ENCODE results near the gene EFCAB8.
"Not testable (repeated sequence)": the region's sequence is repeated elsewhere in the genome, so short reads cannot be mapped to it uniquely, and the experiment has no call there.

Gene EFCAB8

DNA sequence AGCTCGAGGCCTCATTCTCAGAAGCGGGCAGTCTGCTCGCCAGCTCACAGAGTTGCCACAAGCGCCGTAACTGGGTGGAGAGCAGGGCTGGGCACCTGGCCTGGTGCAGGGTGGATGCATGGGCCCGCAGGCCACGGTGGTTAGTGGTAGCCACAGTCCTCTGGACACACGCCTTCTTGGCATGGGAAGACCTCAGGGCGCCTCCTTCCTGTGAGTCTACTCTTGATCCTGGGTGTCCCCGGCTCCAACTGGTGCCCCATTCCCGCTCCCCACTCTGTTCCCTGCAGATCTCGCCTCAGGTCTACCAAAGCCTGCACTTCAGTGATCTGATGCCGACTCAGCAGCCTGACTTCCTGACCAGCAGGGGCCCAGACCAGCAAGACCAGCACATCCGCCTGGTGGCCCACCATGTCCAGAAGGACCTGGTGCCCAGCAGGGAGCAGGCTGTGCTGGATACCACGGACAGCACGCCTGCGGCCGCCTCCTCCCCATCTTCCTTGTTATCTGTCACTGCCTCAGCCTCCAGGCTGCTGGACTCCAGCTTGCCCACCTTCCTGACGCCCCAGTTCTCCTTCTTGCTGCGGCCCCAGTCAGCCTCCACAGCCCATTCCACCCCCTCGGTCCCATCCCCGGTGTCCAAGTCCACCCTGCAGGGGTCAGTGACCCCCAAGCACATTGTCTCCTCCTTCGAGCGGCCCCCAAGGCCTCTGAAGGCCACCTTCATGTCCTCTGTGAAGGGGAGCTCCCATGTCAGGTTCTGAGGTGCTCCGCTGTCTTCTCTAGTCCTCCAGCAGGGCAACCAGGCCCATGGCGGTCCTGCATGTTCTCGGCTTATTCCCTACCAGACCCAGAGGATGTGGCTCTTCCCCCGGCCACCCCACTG is 102.4 kb downstream of the EFCAB8 start:
- DNase-seq = no peak

DNA sequence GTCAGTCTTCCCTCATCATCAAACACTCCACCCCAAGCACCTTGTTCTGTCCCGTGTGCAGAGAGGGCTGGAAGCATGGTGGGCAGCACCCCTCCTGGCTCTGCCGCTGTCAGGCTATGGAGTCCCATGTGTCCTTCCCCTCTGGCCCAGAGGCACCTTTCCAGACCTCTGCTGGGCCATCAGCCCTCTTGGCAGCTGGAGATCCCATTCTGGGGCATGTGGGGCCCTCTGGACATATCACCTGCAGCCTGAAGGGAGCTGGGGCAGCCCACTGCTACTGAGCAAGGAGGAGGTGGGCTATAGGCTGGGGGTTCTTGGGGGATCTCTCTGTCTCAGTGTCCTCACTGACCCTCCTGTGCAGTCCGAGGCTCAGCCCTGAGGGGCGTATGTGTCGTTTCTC is 103.3 kb downstream of the EFCAB8 start:
- DNase-seq = no peak

DNA sequence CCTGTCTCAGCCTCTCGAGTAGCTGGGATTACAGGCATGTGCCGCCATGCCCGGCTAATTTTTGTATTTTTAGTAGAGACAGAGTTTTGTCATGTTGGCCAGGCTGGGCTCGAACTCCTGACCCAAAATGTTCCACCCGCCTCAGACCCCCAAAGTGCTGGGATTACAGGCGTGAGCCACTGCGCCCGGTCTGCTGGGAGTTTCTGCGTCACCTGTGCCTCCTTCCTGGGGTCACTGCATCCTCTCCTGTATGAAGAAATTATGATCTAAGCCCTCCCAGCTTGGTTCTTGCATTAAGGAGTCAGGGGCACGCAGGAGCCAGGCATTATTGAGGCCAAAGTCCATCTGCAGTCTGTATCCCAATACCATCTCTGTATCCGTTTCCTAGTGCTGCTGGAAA is 103.9 kb downstream of the EFCAB8 start:
- not testable (repeated sequence) for DNase-seq

DNA sequence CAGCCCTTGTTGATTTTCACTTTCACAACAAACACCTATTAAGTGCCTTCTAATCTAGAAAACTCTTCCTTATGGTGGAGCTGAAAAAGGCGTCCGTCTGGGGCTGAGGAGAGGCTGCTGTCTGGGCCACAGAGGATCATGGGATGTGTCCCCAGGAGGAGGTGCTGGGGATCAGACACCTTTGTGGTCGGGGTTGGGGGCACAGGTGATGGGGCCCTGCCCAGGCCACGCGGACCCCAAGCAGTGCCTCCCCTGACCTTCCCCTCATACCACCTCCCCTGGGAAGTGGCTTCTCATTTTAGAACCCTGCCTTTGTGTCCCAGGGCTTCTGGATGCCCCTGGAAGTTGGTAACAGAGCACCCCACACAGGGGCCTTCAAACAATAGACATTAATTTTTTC is 104.5 kb downstream of the EFCAB8 start:
- DNase-seq = no peak

DNA sequence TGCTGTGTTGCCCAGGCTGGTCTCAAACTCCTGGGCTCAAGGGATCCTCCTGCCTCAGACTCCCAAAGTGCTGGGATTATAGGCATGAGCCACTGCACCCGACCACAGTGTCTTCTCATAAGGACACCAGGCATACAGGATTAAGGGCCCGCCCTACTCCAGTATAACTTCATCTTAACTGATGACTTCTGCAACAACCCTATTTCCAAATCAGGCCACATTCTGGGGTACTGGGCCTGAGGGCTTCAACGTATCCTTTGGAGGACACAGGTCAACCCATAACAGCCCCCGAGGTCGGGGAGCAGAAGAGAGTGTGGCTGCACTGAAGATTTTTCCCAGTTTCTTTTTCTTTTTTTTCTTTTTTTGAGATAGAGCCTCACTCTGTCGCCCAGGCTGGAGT is 105.9 kb downstream of the EFCAB8 start:
- no peak for DNase-seq

DNA sequence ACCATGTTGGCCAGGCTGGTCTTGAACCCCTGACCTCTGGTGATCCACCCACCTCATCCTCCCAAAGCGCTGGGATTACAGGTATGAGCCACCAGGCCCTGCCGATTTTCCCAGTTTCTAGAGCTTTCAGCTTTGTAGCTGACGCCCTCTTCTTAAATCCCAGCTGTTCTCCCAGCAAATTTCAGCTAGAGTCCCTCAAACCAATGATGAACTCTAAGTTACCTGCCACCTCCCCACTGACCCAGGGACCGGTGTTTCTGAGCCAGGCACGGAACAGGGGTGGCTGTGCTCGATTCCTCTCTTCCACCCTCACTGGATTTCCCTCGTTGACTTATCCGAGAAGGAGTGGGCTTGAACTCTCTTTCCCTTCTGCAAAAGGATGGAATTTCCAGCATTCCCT is 106.4 kb downstream of the EFCAB8 start:
- no peak for DNase-seq

DNA sequence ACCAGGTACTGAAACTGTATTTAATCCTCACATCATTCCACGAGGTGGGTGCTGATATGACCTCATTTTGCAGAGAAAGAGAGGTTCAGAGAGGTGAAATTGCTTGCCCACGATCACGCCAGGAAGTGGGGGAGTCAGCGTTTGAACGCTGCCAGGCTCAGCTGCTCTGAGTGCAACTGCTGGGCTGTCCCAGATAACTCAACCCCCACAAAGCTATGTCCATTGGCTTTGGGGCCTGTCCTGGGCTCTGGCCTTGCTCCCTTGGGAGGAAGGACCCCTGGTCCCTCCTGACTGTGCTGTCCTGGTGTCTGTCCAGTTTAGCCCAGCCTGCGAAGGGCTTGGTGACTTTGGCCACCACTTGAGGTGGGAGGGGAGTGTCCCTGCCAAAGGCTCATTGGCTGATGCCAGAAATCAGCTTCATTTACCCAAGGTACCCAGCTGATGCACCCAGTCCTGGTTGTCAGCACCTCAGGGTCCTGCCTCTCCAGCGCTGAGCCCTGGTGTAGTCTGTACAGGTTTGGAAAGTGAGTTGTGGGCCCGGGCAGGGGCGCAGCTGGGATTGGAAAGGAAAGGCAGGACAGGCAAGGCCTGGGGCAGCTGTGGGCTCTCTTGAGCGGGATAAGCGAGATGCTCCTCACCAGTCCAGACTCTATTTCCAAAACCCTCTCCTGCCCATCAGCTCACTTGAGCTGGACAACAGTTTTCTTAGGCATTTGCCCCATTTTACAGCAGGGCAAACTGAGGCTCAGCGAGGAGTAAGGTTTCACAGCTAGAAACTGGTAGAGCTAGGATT is 107.1 kb downstream of the EFCAB8 start:
- peak; percentile 21 to 49 for DNase-seq

DNA sequence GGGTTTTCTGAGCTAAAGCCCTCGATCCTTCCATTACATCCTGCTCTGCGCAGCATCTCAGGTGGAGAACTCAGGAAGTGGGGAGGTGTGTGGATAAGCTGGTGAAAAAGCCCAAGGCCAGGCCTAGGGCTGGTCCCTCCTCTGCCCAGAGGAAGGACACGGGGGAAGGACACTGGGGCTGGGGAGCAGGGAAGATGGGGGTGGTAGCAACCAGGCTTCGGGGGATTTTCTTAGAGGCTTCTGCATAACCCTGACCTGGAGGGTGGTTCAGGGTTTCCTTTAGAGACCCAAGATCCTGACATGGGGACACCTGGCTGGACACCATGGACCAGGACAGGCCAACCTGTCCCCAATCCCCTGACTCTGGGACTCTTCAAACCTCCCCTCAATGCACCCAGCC is 107.7 kb downstream of the EFCAB8 start:
- no peak for DNase-seq

DNA sequence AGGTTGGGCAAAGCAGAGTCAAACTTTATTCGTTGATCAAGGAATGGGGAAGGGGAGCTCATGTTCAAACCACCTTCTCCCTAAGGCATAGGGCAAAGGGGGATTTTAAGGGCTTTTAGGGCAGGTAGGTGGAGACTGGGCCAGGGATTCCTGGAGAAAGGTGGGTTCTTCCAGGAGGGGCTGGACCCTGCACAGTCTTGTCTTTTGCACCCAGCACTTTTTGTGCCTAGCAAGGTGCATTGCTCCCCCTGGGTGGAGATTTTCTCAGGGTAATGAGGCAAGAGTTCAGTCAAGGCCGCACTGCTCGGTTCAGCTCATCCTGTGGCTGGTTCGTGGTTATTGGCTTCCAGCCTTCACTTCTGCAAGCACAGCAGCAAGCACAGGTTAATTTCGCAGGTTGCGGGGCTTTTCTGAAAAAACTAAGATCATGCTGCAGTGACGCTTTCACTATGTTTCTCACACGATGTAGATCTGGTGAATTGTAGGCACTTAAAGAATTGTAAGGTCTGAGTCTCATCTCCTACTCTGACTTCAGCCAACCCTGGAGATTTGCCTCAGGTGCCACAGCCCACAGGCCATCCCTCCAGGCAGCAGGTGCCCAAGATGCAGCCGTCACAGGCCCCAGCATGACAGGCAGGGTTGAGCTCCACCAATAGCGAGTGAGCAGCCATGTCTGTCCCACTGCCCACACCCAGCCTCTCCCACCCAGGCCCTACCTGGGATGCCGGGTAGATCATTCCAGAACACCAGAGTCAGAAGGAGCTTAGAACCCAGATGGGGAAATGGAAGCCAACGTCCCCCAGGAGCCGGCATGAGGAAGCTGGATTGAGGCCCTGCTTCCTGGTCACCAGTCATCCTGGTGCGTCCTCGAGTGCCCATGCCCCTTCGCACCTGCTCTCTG is 108.4 kb downstream of the EFCAB8 start:
- peak; percentile 46 to 71 for DNase-seq

DNA sequence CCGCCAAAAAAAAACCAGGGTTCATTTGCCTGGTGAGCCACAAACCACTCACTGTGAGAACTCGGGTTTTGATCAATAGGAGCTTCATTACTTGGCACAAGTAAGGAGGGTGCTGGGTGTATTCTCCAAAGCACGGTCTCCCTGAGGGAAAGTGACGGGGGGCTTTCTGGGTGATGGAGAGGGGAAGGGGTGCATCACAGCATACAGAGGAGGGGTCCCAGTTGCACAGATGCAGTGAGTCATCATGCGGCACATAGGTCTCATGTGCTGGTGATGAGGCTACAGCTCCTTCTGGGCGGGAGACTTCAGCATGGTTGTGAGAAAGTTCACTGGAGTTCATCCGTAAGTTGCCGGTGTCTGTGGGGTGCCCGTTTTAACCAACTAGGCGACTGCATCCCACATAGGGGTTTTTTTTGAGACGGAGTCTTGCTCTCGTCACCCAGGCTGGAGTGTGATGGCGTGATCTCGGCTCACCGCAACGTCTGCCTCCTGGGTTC is 109.3 kb downstream of the EFCAB8 start:
- peak; percentile 47 to 69 for DNase-seq

DNA sequence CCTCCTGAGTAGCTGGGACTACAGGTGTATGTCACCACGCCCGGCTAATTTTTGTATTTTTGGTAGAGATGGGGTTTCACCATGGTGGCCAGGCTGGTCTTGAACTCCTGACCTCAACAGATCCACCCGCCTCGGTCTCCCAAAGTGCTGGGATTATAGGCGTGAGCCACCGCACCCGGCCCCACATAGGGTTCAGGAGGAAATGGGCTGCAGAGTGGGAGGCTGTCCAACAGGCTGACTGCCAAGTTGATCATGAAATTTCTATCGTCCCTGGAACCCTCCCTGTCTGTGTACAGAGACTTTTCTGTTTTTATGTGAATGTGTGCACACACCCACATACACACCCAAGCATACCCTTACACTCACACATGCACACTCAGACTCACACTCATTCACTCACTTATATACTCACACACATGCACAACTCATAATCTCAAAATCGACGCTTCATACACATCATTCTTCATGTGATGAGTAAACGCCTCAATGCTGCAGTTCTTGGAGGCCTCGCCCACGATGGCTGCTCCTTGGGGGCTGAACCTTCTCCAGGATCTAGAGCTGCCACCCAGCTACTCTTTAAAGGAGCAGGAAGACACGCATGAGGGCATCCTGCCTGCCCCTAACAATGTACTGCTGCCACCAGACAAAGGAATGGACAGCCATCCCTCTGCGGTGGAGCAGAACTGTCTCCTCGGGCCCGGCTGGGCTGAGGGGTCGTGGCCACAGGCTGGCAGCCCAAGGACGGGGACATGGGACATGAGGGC is 109.9 kb downstream of the EFCAB8 start:
- no peak for DNase-seq

DNA sequence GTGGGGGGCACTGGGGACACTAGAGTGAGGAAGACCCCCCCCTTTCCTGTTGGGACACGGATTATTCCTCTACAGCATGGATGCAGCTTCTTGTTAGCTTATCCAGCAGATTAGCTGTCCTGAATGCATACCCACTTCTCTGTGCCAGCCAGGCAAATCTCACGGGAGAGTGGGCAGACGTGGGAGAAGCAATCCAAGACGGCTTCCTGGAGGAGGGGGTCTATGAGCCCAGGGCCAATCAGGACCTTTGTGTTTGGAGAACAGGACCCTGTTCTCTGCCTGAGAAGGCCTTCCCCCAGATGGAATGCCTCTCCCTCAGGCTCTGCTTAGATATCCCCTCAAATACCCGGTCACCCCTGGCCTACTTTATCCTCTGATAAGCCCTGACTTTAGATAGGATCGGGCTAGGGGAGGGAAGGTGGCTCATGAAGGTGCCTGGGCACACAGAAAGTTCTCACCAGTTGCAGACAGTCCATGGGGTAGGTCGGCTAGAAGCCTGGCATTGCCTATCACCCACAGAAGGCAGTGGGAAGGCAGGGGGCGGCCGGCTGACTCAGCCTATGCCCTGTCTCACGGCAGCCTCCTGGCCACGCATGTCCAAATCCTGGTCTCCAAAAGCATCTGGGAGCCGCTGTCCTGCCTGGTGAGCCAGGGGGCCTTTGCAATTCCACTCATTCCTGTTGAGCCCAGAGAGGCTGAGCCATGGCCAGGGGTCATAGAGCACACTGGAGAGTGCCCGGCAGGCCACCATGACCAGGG is 110.8 kb downstream of the EFCAB8 start:
- DNase-seq = no peak

DNA sequence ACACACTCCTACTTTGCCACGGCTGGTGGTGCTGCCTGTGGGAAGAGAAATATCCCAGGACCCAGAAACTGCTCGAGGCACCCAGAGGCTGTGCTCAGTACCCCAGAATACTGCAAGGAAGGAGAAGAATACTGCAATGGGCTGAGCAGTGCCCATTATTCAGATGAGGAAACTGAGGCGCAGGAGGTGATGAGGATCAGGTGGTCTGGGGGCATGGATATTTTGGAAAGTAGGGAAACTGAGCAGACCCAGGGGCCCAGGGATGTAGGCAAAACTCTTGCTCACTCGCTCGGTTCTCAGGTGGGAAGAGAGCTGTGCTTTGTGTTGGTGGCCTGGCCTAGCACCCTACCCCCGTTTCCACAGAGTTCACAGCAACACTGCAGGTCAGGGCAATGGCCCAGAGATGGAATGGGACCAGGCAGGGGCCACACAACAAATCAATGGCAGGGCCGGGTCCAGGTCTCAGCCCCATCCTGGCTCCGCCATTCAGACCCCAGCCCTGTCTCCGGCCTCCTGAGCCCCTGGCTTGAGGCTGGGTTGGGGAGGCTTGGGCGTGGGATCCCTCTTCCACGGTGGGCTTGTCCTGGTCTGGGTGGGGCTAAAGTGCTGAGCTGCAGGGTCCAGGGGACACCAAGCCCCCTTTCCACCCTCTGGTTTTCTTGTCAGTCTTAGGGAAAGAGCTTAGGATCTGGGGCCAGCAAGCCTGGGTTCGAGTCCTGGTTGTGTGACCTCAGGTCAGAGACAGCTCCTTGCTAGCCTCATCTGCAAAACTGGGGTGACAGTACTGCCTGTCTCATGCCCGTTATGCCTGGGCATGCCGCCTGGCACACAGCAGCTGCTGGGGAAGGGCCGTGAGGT is 111.6 kb downstream of the EFCAB8 start:
- no peak for DNase-seq

DNA sequence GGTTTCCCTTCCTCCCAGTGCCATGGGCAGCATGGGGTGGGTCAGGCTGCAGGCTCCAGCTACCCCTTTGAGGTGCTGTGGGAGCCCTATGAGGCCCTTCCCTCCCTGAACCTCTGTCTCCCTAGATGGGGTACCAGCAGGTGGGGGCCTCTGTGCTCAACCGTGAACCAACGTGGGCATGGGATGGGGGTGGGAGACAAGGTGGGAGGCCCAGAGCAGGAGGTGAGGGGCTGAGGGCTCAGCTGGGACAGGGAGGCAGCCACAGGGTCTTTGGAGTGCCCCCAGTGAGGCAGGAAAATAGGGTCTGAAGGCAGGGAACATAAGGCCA is 112.2 kb downstream of the EFCAB8 start:
- DNase-seq = no peak

DNA sequence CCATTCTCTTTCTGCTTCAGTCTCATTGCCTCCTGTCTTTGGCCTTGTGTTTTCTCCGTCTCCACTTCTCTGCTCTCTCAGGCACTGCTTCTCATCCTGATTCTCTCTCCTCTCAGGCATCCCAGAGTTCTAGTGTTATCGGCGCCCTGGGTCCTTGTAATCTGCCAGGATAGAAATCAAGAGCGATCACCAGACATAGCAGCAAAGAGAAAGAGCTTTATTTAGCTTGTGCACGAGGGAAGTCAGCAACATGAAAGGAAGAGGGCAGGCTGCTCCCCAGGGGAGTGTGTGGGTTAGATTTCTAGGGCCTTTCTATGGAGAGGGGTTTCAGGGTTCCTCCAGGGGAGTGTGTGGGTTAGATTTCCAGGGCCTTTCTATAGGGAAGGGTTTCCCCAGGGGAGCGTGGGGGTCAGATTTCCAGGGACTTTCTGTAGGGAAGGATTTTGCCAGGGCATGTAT is 113.0 kb downstream of the EFCAB8 start:
- peak in 1 of 2 donors; percentile 44 for DNase-seq

DNA sequence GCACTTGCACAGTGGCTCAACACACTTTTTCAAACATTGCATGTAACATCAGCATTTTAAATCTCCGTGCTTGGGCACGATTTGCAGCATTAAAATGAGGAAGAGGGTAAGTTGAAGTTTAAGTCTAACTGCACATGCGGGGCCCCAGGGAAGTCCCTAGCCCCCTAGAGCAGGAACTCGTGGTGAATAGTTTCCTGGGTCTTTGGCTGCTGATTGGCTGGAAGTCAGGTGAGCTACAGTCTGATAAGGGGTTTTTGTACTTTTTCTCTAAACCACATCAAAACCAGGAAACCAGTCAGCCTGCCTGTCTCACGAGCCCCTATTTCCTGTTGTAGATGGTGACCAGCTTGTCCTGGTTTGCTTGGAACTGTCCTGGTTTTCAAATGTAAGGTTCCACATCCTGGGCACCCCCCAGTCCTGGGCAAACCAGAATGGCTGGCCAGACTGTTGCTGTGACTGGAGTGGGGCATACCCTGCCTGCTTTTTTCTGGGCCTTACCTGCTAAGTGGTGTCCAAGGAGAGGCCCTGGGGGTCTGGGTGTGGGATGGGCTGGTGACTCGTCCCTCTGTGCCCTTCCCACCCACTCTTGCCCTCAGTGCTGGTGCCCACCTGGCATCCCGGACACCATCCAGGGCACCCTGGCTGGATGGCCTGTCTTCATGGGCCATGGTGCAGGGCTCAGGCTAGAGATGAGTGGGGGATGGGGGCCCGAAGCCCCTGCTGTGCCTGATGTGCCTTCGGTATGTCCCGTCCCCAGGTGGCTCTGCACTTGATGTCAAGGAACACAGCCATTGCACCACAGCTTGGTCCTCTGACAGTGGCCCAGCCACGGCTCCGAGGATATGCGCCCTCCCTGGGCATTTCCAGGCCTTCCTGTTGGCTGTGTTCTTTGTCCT is 113.7 kb downstream of the EFCAB8 start:
- DNase-seq = peak; percentile 90 to 93

DNA sequence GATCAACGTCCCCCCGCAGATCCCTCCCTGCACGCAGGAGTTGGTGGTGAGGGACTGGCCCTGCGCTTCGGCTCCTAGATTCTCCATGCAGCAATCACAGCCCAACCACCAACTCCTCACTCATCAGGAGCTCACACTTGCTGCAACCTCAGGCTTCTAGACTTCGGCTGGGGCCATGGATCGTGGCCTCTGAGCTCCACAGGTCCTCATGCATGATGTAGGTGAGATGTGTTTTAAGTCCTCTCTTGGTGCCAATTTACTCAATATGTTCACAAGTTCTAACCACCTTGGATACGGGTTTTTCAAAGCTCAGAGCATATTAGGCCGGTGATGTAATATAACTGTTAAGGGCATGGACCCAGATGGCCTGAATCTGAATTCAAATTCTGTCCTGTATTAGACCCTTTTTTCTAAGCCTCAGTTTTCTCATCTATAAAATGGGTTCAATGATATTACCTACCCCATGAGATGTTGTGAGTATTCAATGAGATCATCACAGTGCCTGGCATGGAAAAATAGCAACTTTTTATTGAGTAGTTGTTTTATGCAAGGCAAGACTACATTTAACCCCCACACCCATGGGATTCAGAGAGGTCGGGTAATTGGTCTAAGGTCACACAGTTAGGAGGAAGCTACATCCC is 114.5 kb downstream of the EFCAB8 start:
- DNase-seq = no peak

DNA sequence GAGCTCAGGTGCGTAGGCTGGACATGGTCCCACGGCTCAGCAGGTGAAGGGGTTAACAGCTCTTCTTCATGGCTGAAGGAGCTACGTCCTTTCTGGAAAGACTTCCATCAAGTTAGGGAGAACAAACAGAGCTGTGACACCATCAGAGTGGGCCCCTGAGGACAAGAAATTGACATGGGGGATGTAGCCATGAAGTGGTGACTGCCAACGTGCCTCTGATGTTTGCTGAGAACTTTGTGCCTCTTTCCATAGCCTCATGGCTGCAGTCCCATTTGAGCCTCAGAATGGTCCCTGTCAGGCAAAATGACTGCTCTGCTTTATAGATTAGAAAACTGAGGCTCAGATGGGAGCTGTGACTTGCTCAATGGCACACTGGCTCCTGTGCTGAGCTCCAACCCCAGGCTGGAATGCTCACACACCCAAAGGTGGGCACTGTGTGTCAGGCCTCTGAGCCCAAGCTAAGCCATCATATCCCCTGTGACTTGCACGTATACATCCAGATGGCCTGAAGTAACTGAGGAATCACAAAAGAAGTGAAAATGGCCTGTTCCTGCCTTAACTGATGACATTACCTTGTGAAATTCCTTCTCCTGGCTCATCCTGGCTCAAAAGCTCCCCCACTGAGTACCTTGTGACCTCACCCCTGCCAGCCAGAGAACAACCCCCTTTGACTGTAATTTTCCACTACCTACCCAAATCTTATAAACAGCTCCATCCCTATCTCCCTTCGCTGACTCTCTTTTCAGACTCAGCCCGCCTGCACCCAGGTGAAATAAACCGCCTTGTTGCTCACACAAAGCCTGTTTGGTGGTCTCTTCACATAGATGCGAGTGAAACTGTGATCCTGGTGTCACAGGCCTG is 115.7 kb downstream of the EFCAB8 start:
- DNase-seq = not testable (repeated sequence)

Measured in CD4-positive, alpha-beta T cell treated with Interferon alpha-2 for 1 hour (primary cell).